M059J (cell line): Measurements from ENCODE around the gene ASTN2. TPM values are rescaled to one million over a fixed set of nuclear protein-coding genes. Genes with fewer than 3 reads are reported as not detected.

Experiments used
- DNase-seq: peaks from one replicate; pipeline ENCODE4 v3.0.0-alpha.2; 2012; ENCODE audit warnings: low read depth
- total RNA-seq: library from RNA; depleted of rRNA; stranded (reverse); fragments of >200 nt; shearing (Covaris generic); gene quantifications from 2 replicates; pipeline ENCODE4 v1.2.3, GENCODE V29; 2014

Gene ASTN2
- total RNA-seq, 1 experiment from 2014 or later, result 4.2 TPM

DNA sequence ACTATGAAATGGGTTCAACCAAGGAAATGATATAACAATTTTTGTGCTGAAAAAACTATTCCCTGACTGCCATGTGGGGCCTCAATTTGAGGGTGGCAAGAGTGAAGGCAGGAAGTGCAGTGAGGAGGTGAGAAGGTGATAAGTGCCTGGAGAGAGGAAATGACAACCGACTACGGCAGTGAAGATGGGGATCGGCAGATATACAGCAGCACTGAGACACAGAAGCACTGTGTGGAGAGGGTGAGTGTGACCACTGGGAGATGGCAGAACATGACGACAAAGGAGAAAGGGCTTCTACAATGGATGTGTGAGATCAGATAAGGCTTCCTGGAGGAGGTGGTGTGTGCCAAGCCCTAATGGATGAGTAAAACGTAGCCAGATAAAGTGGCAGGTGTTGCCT lies 456.0 kb downstream of the ASTN2 start:
- DNase-seq, result no peak

DNA sequence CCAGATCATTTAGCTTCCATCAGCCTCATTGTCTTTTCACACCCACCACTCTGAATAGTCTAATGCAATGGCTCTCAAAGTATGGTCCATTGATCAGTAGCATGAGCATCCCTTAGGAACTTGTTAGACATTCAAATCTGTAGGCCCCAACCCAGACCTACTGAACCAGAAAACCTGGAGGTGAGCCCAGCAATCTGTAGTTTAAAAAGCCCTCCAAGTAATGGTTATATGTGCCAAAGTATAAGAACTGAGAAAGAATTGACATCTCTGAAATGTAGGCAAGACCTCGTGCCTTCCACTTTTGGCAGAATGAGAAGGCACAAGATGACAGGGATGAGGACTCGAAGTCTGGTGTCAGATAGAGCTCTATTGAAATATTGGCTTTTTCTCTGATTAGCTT lies 460.1 kb downstream of the ASTN2 start:
- DNase-seq, result no peak

GRCh38 chr9:116953271-116953670 lies 461.6 kb downstream of the ASTN2 start:
- no peak for DNase-seq

- DNase-seq, result no peak
Observed at GRCh38 chr9:116952436-116952810, 462.4 kb downstream of the ASTN2 start.

DNA sequence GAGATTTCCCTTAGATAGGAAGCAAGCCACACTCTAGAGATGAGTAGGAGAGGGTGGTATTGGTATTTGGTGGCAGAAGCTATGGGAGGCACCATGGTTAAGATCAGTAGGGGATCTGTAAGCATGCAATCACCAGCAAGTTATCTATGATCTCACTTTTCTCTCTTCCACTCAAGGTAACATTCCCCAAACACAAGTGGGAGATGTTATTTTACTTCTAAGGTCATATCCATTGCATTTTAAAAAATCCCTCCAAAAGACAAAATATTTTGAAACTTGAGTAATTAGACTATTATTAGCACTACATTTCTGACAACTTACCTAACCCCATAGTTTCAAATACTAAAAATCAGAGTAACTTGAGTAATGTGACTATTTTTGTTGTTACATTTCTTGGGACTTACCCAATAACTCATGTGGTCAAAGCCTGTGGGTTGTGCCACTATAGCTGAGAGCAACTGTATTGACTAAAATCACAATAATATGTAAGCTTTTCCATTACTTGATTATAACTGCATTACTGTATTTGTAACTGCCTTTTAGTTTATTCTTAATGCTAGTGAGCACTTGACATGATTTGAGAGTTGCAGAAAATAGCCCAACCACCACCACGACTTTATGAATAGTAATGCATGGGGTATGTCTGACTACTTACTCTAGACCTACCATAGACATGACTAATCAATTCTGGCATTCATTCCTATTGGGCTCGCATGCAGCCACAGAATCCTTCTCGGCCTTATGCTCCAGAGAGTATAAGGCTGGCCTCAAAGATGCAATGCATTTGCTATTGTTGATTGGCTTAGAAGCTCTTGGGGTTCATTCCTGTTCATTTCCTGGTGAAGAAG lies 463.0 kb downstream of the ASTN2 start:
- peak; percentile 95 for DNase-seq

- no peak for DNase-seq
Observed at GRCh38 chr9:116945817-116946216, 469.0 kb downstream of the ASTN2 start.

DNA sequence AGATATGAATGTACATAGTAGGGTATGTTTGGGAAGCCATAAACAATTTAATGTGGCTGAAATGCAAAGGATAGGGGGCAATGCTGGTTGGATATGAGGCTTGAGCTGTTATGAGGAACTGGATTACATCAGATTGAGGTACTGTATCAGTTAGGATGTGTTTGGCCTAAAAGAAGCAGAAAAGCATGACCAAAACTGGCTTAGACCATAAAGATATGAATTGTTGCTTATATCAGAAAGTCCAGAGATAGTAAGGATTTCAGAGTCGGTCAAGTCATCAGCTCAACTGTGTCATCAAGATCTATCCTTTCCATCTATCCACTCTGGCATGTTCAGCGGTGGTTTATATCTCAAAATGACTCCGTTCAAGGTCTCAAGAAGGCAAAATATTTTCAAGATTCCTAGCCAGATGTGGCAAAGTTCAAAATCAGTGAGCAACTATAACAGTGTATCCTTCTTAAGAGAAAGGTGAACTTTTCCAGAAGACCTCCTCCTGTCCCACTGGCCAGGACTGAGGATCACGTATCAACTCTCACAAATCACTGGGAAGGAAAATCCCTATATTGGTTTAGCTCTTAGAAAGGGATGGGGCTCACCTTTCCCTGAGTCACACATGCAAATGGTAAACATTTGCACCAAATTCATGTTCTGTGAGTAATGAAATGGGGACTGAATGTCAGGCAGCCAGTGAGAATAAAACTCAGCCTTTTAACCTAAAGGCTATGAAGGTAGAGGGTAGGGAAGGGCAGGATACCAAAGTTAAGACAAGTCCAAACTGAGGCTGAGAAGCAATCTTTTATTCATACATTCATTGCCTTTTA lies 469.9 kb downstream of the ASTN2 start:
- peak; percentile 41 for DNase-seq

GRCh38 chr9:116943970-116944369 lies 470.9 kb downstream of the ASTN2 start:
- DNase-seq, result no peak

DNA sequence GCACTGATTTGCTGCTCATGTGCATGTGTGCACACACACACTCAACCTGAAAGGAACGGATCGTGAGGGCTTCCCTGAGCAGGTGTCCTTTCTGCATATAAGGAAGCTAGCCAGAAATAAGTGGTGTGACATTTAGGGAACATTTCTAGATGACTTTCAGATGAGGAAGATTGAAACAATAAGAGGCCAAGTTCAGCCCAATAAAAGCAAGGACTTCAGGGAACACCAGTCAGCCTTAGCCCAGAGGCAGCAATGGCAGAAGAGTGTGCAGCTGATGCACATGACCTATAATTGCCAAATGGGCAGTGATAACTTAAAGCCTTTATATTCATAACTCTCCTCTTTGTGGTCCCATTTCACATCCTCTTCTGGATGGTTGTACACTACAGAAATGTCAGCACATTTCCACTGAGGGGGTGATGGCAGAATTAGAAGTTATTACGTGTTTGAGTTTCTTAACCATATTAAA lies 472.2 kb downstream of the ASTN2 start:
- DNase-seq, result no peak

DNA sequence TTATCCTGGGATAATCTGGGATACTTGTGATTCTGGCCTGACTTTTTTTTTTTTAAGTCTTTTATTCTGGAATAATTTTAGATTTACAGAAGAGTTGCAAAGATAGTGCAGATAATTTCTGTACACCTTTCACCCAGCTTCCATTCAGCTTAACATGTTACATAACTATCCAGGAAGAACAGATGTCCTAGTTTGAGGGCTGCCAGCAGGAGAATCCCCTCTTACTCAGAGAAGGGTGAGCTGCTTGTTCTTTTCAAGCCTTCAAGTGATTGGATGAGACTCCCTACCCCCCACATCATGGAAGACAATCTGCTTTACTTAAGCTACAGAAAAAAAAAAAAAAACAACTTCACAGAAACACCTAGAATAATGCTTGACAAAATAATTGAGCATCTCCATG lies 473.6 kb downstream of the ASTN2 start:
- DNase-seq, result no peak

DNA sequence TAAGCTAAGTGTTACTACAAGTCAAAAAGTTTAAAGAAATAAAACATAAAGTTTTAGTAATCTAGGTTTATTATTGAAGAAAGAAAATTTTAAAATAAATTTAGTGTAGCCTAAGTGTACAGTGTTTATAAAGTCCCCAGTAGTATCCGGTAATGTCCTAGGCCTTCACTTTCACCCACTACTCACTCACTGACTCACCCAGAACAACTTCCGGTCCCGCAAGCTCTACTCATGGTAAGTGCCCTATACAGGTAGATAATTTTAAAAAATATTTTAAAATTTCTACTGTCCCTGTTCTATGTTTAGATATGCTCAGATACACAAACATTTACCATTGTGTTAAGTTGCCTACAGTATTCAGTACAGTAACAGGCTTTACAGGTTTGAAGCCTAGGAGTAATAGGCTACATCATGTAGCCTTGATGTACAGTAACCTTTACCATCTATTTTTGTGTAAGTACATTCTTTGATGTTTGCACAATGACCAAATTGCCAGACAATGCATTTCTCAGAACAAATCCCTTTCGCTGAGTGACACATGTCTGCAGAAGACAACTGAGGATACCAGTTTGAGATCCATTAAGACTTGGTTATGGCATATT lies 474.1 kb downstream of the ASTN2 start:
- peak; percentile 62 for DNase-seq

DNA sequence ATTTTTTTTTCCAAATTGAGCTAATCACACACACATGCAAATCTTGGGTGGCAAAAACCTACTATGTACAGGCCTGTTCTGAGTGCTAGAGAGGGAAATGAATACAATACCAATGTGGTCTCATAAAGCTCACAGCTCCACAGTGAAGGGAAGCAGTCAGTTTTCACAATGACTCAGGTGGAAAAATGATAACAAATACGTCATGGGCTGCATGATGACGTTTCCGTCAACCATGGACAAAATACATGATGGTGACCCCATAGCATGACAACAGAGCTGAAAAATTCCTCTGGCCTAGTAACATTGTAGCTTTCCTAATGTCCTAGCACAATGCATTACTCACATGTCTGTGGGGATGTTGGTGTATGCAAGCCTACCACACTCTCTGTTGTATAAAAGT lies 475.2 kb downstream of the ASTN2 start:
- peak; percentile 59 for DNase-seq

DNA sequence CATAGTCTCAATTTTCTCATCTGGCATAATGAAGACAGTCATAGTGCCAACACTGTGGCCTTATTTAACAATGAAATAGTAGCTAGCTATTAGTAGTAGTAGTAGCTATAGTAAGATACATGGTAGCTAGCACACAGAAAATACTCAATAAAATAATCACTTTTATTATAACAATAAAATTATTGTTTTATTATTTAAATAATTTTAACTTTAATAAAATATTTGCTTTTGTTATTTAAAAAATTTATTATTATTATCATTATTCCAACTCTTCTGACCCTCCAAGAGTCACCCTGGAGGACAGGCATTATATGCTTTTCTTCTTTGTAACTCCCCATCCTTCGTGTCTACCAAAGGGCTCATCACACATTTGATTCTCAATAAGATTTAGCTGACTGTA lies 475.7 kb downstream of the ASTN2 start:
- no peak for DNase-seq

GRCh38 chr9:116937361-116937760 lies 477.5 kb downstream of the ASTN2 start:
- DNase-seq, result peak; percentile 18

- no peak for DNase-seq
Observed at GRCh38 chr9:116935149-116935897, 479.5 kb downstream of the ASTN2 start.

DNA sequence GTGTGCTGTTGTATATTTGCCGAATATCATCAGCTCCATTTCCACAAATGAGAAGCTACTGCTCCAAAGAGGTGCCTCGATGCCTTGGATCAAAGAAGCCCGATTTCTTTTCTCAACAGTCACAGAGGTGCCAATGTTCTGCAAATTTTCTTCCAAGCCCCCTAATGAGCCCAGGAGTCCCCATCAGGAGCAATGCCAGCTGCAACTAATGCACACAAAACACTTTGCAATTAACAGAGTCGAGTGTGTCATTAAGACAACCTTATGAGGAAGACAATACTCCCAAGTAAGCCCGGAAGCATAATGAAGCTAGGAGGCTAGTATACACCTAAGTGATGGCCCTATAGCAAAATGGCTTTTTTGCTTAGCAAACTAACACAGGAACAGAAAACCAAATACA lies 480.7 kb downstream of the ASTN2 start:
- no peak for DNase-seq

DNA sequence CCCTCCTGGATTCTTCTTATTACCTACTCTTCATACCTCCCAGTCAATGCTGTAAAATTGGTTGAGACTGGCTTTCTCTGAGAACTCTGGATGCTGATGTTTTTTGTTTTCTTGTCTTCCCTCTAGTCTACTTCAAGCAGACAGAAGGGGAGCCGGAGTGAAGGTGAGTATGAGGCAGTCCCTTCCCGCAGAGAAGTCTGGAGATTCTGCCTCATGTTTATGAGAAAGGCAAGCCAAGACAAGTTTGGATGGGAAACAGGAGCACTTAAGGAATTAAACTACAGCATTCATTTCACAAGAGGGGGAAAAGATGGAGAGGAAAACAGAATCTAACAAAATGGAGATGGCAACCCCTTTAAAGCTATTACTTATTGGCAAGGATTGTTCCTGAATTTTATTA lies 481.6 kb downstream of the ASTN2 start:
- DNase-seq, result no peak

DNA sequence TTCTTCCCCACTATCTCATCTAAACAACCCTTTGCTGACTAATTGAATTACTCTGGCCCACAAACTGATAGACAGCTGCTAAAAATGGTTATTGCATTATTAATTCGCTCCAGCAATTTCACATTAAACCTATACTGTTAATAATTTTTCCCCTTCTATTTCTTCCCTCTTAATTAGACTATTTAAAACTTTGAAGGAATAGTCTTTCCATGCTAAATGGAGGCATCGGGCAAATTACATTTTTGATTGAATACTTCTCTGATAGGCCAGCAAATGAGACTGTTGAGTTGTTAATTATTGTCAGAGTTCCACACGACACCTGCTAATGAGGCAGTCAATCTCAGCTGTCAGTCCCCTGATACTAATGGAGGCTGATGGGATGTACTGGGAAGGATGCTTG lies 485.2 kb downstream of the ASTN2 start:
- DNase-seq, result no peak

DNA sequence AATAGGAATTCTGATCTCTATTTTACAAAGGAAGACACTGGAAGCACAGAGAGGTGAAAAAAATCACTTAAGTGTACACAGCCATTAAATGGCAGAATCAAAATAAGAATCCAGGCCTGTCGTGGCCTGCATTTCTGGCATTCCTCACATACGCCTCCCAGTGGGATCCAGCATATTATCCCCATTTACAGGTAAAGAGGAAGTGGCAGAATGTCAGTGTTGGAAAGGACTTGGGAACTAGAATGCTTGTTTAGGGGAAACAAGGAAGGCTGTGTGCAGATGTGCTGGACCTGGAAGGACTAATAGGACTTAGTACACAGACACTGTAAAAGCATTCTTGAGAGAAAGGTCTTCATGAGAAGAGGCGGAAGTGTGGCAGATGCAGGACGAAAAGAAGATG lies 486.0 kb downstream of the ASTN2 start:
- DNase-seq, result no peak

- DNase-seq, result no peak
Observed at GRCh38 chr9:116928289-116928688, 486.6 kb downstream of the ASTN2 start.

- DNase-seq, result no peak
Observed at GRCh38 chr9:116927726-116928125, 487.1 kb downstream of the ASTN2 start.

- peak; percentile 9 for DNase-seq
Observed at GRCh38 chr9:116925121-116925520, 489.7 kb downstream of the ASTN2 start.
